ENCODE data around the gene ARHGAP15. TPM values are rescaled to one million over a fixed set of nuclear protein-coding genes. Genes with fewer than 3 reads are reported as not detected.

ARHGAP15 gene
- polyA plus RNA-seq, 1 donor from 2014 or later, result 190 TPM

DNA sequence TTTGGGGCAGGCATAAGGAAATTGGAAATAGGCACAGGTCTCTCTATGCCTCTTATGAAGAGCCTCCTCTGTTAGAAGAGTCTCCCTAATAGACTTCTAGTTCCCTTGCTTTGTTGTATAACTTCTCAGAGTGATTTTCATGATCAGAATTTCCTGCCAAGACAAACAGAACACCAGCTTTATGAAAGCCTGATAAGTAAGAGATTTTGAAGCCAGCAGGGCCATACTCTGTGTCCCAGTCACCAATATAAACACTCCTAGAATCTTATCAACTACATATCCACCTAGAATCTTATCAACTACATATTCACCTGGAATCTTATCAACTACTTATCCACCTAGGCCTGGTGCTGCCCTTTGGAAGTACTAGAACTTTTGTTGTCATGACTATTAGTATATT lies 579.5 kb downstream of the ARHGAP15 start:
- peaks cover 0 to 6% (median 5%) of the 10 kb centered on the region in 3 donors for H3K4me1 Mint-ChIP-seq
- no peak overlapping the region for H3K4me3 Mint-ChIP-seq
- no peak overlapping the region for H3K27ac Mint-ChIP-seq
- H3K27me3 Mint-ChIP-seq, result no peaks in the 10 kb centered on the region
- peaks cover 42% of the 10 kb centered on the region for H3K36me3 Mint-ChIP-seq
- peaks cover 0 to 26% (median 10%) of the 10 kb centered on the region in 3 donors for H3K9me3 Mint-ChIP-seq

DNA sequence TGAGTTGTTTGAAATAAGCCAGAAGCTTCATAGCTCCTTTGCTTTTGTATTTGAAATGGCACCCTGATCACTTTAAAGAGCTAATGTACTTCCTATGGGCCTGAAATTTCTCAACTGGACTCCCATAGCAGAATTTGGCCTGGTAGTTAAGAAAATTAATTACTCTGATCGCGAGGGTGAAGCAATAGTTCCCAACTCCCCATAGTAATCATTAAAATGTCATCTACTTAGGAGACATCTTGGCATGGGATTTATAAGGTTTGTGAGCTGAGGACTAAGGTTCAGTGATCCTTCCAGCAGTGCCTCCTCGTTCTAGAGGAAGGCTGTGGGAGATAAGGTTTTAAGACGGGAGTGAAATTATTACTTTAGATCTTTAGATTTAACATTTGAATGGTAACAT lies 581.0 kb downstream of the ARHGAP15 start:
- no peak overlapping the region for H3K4me3 Mint-ChIP-seq
- H3K36me3 Mint-ChIP-seq, result peaks cover 33% of the 10 kb centered on the region

DNA sequence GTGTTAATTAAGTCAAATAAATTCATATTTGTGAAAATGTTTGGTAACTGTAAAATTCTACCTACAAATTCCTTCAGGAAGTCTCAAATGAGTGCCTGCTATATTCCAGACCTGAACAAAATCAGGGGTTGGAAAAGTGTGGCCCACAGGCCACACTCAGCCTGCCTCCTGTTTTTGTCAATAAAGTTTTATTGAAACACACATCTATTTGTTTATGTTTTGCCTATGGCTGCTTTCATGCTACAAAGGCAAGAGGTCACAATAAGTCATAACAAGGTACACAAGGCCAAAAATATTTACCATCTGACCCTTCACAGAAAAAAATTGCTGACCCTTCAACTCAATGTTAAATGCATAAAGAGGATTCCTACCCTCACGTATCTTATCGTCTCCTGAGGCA lies 581.7 kb downstream of the ARHGAP15 start:
- no peak overlapping the region for H3K4me3 Mint-ChIP-seq
- peaks cover 0 to 6% (median 0%) of the 10 kb centered on the region in 3 donors for H3K4me1 Mint-ChIP-seq
- H3K36me3 Mint-ChIP-seq, result peaks cover 30% of the 10 kb centered on the region
- peaks cover 0 to 26% (median 10%) of the 10 kb centered on the region in 3 donors for H3K9me3 Mint-ChIP-seq
- no peaks in the 10 kb centered on the region for H3K27me3 Mint-ChIP-seq
- H3K27ac Mint-ChIP-seq, result no peak overlapping the region

More for the DNA sequence above, 581.0 kb downstream of the ARHGAP15 start:
- Mint-ChIP-seq H3K9me3 (peaks cover 0 to 26% (median 10%) of the 10 kb centered on the region in 3 donors), H3K4me1 (peaks cover 0 to 6% (median 0%) of the 10 kb centered on the region in 3 donors), H3K27ac (no peak overlapping the region), H3K27me3 (no peaks in the 10 kb centered on the region)

DNA sequence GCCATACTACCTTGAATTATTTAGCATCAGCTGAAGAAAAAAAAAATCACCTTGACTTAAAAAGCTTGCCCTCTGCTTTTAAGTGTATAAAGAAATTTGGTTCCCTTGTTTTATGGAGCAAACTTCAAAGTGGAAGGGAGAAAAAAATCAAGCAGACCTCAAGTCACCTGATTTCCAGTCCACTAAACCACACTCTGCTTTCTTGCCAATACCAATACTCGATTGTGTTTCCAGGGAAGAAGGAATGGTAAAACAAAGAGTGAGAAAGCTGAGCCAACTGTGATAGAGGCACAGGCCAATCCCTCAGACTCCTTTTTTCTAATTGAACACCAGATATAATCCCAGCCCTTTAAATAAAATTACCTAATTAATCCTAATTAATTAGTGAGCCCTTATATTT lies 587.3 kb downstream of the ARHGAP15 start:
- H3K27ac Mint-ChIP-seq, result no peak overlapping the region
- peaks cover 0 to 10% (median 2%) of the 10 kb centered on the region in 3 donors for H3K9me3 Mint-ChIP-seq
- peaks cover 0 to 8% (median 8%) of the 10 kb centered on the region in 3 donors for H3K4me1 Mint-ChIP-seq
- no peaks in the 10 kb centered on the region for H3K27me3 Mint-ChIP-seq
- no peak overlapping the region for H3K4me3 Mint-ChIP-seq
- peaks cover 29% of the 10 kb centered on the region for H3K36me3 Mint-ChIP-seq

DNA sequence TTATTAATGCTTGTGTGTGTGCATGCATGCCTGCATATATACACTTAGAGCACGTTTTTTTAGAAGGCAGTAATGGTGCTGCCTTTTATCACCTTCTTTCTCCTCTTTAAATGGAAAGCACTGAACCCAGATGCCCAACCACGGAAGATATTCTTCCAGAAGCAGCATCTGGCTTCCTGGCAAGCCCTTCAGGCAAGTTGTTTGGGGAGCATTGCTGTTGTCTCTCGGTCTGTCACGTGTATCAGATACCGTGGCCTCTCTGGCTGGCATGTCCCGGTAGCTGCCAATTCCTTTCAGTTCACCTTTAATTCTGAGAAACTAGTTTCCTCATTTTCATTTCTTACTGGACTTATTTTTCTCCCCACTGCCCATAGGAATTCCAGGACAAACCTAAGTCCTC lies 587.8 kb downstream of the ARHGAP15 start:
- Mint-ChIP-seq H3K9me3 (peaks cover 0 to 4% (median under 1%) of the 10 kb centered on the region in 3 donors), H3K27me3 (no peaks in the 10 kb centered on the region), H3K4me3 (no peak overlapping the region), H3K4me1 (peaks cover 0 to 8% (median 6%) of the 10 kb centered on the region in 3 donors), H3K27ac (no peak overlapping the region), H3K36me3 (peaks cover 25% of the 10 kb centered on the region)

DNA sequence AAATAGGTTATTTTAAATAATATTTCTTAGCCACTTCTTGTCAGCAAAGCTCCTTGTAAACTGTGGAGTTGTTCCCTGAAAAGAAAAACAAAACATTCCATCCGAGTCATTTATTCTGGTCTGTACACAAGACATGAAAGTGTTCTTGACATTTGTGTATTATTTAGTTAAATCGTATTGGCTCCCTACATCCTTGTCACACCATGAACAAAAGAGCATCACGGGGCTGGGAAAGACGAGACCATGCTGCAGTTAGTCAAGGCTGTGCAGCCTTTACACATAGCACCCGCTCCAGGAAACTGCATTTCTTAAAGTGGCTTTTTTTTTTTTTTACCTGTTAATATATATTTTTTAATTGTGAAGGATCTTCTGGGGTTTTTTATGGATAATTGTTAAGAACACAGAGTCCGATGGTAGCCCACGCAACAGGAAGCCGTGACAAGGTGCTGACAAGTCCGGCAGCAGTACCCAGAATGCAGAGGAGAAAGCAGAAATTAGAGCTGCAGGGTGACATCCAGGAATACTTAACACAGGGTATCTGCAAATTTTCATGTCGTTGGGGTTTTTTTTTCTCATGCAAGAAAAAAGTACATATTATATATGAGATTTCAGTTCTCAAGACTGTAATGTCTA lies 588.4 kb downstream of the ARHGAP15 start:
- peaks cover 22% of the 10 kb centered on the region for H3K36me3 Mint-ChIP-seq
- peak overlapping the region in 1 of 3 donors; percentile 45 for H3K27ac Mint-ChIP-seq
- H3K27me3 Mint-ChIP-seq, result no peaks in the 10 kb centered on the region
- no peaks in the 10 kb centered on the region for H3K9me3 Mint-ChIP-seq
- peaks cover 3 to 9% (median 8%) of the 10 kb centered on the region in 3 donors for H3K4me1 Mint-ChIP-seq
- H3K4me3 Mint-ChIP-seq, result no peak overlapping the region

DNA sequence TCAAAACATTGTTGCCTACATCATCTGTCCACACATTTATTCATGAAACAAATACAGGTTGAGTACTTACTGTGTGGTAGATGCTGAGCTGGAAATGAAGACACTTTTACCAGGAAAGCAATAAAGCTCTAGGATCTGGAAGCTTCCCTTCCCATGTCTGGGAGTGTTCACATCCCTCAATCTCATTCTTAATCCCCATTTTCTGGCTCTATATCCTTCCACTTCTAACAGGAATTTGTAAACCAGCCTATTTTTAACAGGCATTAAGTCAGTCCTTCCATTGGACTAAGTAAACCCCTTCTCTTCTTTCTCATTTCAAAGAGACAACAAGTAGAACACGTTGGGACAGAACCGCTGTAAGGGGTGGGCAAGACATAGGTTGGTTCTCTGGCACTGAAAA lies 589.5 kb downstream of the ARHGAP15 start:
- no peak overlapping the region for H3K4me3 Mint-ChIP-seq
- H3K27me3 Mint-ChIP-seq, result no peaks in the 10 kb centered on the region
- H3K4me1 Mint-ChIP-seq, result peaks cover 3 to 8% (median 8%) of the 10 kb centered on the region in 3 donors
- H3K36me3 Mint-ChIP-seq, result peaks cover 16% of the 10 kb centered on the region
- H3K27ac Mint-ChIP-seq, result peak overlapping the region in 1 of 3 donors; percentile 1
- no peaks in the 10 kb centered on the region for H3K9me3 Mint-ChIP-seq

DNA sequence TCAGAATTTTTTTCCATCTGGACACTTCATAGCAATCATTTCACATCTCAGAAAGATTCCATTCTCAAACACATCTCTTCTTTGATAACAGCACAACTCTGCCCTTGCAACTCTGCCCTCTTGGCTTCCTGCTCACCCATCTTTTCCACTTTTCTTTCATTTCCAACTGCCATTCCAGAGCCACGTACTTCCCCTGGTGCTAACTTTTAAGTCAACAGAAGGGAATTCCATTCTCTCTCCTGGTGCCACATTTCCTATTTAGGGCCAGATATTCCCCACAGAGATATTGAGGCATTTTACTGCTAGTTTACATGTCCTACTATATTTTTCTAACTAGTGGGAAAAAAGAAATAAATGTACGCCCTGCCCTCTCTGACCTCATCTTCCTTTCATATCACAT lies 590.2 kb downstream of the ARHGAP15 start:
- Mint-ChIP-seq H3K27ac (peak overlapping the region in 1 of 3 donors; percentile 90), H3K36me3 (peaks cover 16% of the 10 kb centered on the region), H3K4me3 (no peak overlapping the region), H3K9me3 (no peaks in the 10 kb centered on the region), H3K27me3 (no peaks in the 10 kb centered on the region), H3K4me1 (peaks cover 3 to 8% (median 8%) of the 10 kb centered on the region in 3 donors)

DNA sequence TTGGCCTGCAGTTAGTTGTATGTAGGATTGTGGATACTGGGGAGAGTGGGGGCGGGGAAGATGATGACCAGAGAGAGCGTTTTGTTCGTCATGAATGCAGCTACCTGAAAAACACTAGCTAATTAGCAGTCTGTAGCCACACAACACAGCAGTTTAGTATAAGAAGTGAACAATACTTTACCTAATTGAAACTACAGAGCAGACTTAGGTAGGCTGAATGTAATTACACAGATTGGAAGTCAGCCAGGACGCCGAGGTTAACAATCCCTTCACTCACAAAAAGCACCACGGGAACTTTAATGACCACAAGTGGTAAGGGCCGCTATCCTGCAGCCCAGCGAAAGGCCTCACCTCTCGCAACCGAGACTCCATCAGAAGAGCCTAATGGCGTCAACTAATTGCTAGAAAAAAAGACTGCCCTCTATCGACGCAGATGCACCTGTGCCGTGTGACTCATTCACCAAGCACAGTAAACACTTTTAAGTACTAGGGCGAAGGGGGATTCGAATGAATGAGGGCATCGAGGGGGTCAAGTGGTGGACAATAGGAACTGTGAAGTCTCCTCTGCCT lies 591.0 kb downstream of the ARHGAP15 start:
- Mint-ChIP-seq H3K4me3 (no peak overlapping the region), H3K36me3 (peaks cover 19% of the 10 kb centered on the region), H3K9me3 (no peaks in the 10 kb centered on the region), H3K27ac (peak overlapping the region in 1 of 3 donors; percentile 90), H3K27me3 (no peaks in the 10 kb centered on the region), H3K4me1 (peaks cover 3 to 8% (median 5%) of the 10 kb centered on the region in 3 donors)

DNA sequence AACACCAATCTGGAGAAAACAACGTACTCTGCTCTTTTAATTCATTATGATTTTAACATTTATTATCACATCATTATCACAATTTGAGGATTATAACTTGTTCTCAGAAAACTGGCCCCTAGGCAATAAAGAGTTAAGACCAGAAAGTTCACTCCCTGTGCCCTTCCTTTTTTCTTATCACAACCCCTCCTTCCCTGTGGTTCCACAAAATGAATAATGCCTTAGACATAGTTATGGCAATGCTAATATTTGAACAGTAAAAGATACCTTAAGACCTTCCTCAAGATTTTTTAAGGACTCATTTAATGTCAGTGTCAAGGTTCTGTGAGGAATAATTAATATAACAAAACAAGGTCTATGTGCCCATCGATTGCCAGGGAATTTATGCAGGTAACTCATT lies 596.2 kb downstream of the ARHGAP15 start:
- Mint-ChIP-seq H3K4me3 (no peak overlapping the region), H3K27me3 (no peaks in the 10 kb centered on the region), H3K36me3 (peaks cover 15% of the 10 kb centered on the region), H3K4me1 (peaks cover 11 to 24% (median 14%) of the 10 kb centered on the region in 3 donors), H3K27ac (no peak overlapping the region), H3K9me3 (no peaks in the 10 kb centered on the region)

DNA sequence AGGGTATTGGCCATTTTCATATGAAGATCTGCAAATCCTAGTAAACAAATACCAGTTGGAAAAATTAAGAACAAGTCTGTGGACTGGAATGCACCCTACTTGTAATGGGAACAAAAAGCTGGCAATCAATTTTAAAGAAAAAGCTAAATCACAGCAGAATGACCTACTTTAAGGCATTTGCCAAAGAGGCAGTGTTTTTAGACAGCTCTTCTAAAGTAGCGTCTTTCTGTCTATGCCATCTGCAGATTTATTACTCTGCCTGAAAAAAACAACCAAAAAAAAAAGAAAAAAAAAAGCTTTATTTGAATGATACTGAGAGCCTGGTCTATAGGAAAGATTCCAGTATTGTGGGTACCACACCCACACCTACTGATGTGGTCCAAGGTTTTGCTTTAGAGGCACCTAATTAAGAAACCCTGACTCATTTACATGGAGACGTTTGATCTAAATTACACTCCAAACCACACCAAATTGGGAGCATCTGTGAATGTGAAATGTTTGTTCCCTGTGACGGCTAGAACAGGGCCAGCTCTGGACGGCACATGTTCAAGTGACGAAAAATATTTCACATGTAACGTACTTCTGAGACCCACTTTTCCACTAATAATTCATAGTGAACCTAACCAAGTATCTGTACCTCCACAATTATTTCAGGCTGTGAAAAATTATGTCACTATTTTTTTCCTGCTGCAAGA lies 597.1 kb downstream of the ARHGAP15 start:
- H3K4me3 Mint-ChIP-seq, result no peak overlapping the region
- H3K9me3 Mint-ChIP-seq, result no peaks in the 10 kb centered on the region
- H3K36me3 Mint-ChIP-seq, result peaks cover 14% of the 10 kb centered on the region
- H3K27me3 Mint-ChIP-seq, result no peaks in the 10 kb centered on the region
- H3K27ac Mint-ChIP-seq, result no peak overlapping the region
- H3K4me1 Mint-ChIP-seq, result peaks cover 15 to 29% (median 21%) of the 10 kb centered on the region in 3 donors

DNA sequence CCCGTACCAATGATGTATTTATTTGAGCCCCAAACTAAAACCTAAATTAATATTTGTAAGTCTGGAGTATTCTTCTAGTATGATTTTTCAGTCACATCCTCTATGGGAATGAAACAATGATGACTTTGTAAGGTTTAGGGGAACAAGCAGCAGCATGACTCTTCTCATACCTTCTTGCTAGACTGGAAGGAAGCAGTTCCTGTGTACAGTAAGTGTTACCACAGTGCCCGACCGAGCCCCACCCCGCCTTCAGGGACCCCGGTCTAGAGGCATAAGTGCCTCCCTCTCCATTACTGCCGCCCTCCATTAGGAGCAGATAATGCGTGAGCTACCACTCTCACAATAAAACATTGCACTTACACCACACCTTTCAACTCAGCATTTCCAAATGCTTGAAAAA lies 599.3 kb downstream of the ARHGAP15 start:
- no peaks in the 10 kb centered on the region for H3K27me3 Mint-ChIP-seq
- H3K36me3 Mint-ChIP-seq, result peaks cover 14% of the 10 kb centered on the region
- peaks cover 17 to 27% (median 25%) of the 10 kb centered on the region in 3 donors for H3K4me1 Mint-ChIP-seq
- H3K27ac Mint-ChIP-seq, result peak overlapping the region in 2 of 3 donors; percentile 11 to 76
- H3K4me3 Mint-ChIP-seq, result no peak overlapping the region
- H3K9me3 Mint-ChIP-seq, result no peaks in the 10 kb centered on the region

DNA sequence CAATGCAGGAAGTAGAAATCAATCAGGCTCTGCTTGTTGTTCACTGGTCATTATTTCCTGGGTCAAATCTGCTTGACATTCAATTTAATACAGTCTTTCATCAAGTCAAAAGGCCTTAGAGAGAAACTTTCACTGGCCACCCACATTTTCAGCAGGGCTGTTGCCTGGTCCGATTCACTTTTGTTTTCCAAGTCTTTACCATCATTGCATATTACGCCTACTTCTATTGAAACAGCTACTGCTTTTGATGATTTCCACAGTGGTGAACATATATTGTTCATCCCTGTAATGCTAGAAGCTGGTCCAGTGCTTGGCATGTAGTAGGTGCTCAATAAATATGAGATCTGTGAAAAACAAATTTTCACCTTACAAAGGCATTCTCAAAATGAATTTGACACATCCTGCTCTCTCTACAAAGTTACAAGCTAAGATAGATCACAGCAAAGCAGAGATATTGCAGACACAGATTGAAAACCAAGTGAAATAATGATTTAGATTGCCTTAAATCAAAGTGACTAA lies 600.1 kb downstream of the ARHGAP15 start:
- Mint-ChIP-seq H3K4me3 (peak overlapping the region in 1 of 4 donors; percentile 9), H3K9me3 (no peaks in the 10 kb centered on the region), H3K36me3 (peaks cover 13% of the 10 kb centered on the region), H3K27me3 (no peaks in the 10 kb centered on the region), H3K4me1 (peaks cover 17 to 27% (median 25%) of the 10 kb centered on the region in 3 donors), H3K27ac (peak overlapping the region in 2 of 3 donors; percentile 11 to 76)

DNA sequence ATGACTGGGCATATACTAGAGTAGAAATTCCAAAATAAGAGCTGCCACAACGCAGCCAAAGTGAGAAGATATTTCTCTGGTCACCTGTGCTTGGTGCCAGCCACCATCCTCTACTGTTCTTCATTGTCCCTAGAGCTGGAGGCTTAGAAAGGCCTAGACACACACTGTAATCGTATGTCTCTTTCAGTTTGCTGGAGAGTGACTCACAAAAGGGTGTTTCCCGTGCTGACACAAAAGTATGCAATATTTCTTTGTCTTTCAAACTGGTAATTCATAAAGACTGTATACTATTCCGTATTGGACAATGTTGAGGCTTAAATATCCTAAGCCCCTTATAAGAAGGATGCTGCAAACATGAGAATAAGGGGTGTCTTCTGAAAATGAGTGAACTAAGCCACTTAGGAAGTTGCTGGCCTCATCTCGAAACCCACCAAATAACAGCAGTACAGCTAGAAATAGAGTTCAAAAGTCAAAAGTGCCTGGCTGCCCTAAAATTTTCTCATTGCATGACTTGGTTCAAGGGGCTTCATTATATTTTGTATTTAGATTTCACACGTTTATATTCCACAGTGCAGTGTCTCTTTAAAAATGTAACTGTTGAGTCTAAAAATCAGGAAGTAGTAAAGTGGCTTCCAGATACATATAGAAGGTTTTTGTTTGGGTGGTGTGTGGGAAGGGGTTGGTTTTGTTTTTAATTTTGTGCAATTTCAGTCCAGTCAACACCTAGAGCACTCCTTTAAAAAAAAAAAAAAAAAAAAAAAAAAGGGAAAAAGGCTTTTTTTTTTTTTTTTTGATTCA lies 601.1 kb downstream of the ARHGAP15 start:
- Mint-ChIP-seq H3K27me3 (no peaks in the 10 kb centered on the region), H3K4me1 (peaks cover 17 to 27% (median 25%) of the 10 kb centered on the region in 3 donors), H3K4me3 (peak overlapping the region in 2 of 4 donors; percentile 1 to 59), H3K27ac (peak overlapping the region; percentile 4 to 76 (median 11)), H3K36me3 (peaks cover 8% of the 10 kb centered on the region), H3K9me3 (no peaks in the 10 kb centered on the region)

Measured in IgD-negative memory B cell (primary cell).